Measurements from ENCODE around the gene TENM4.

GRCh38 chr11:78957476-78958245 is 483.2 kb downstream of the TENM4 start:
- TF ChIP-seq CTCF (IDR thresholded peaks at IDR 0.05) (no peak), EP300 (IDR thresholded peaks at IDR 0.05) (no peak), POLR2AphosphoS5 (IDR thresholded peaks at IDR 0.05) (no peak)
